Activated T-helper 2 cell treated with anti-CD3 and anti-CD28 coated beads, Interferon-gamma antibody, Interleukin-2, Interleukin-4, amounts not matched to agents 10 μg/mL and 5 μg/mL and 100 μg/mL, durations not matched to agents 14 hours and 24 hours and 36 hours (primary cell): ENCODE results near the gene COPRS. TPM values are rescaled to one million over a fixed set of nuclear protein-coding genes. Genes with fewer than 3 reads are reported as not detected.

Source experiments
- DNase-seq: peaks from one replicate; pipeline ENCODE4 v3.0.0; 2021; ENCODE audit warnings: low spot score
- H3K27ac Mint-ChIP-seq: one replicate; pipeline ENCODE4 v1.8.0; 2021; ENCODE audit warnings: mixed read lengths
- H3K27me3 Mint-ChIP-seq: one replicate; pipeline ENCODE4 v1.8.0; 2021; ENCODE audit warnings: low read depth, mixed read lengths
- H3K36me3 Mint-ChIP-seq: one replicate; pipeline ENCODE4 v1.8.0; 2021; ENCODE audit warnings: low read depth, mixed read lengths
- H3K4me1 Mint-ChIP-seq: one replicate; pipeline ENCODE4 v1.8.0; 2021; ENCODE audit warnings: low read depth, mixed read lengths
- H3K4me3 Mint-ChIP-seq: one replicate; pipeline ENCODE4 v1.8.0; 2021; ENCODE audit warnings: low read depth, mild to moderate bottlenecking, moderate library complexity, mixed read lengths
- H3K9me3 Mint-ChIP-seq: one replicate; pipeline ENCODE4 v1.8.0; 2021; ENCODE audit warnings: mixed read lengths
- intact Hi-C: fragments of 100-400 bp; cut with micrococcal nuclease; formaldehyde crosslinking; loops from one replicate; pipeline ENCODE4 v1.15.1; 2023
- total RNA-seq: library from RNA; stranded (reverse); gene quantifications from 2 replicates; pipeline ENCODE4 v1.2.3, GENCODE V29; 2022

The COPRS gene
- total RNA-seq = 59.7 and 64.2 TPM in 2 replicates

GRCh38 chr17:31858642-31859486 lies at the start of gene COPRS:
COPRS (minus strand) TSS chr17:31859244; CDS start chr17:31859199, 45 bp downstream.
- no peaks in the 10 kb centered on the region for H3K9me3 Mint-ChIP-seq
- H3K27ac Mint-ChIP-seq = peak within 1 kb of the TSS; percentile 54
- peaks cover 20% of the 10 kb centered on the region for H3K4me1 Mint-ChIP-seq
- peak; percentile 70 for DNase-seq
- H3K4me3 Mint-ChIP-seq = peak within 1 kb of the TSS; percentile 81
- H3K36me3 Mint-ChIP-seq = peaks cover 23% of the 10 kb centered on the region
- intact Hi-C loops = loop anchor here (2.0 to 5.0 kb wide), 2 partner anchors 42 to 307 kb away; partner anchors contain the start of gene UTP6
- H3K27me3 Mint-ChIP-seq = no peaks in the 10 kb centered on the region

- intact Hi-C loops = no loop called here
- H3K4me3 Mint-ChIP-seq = no peak overlapping the region
- no peaks in the 10 kb centered on the region for H3K9me3 Mint-ChIP-seq
- no peaks in the 10 kb centered on the region for H3K36me3 Mint-ChIP-seq
- H3K27me3 Mint-ChIP-seq = peaks cover 14% of the 10 kb centered on the region
- H3K4me1 Mint-ChIP-seq = peaks cover 4% of the 10 kb centered on the region
- no peak overlapping the region for H3K27ac Mint-ChIP-seq
- DNase-seq = no peak
Measured at GRCh38 chr17:31908386-31908785, 49.3 kb upstream of the COPRS start.

GRCh38 chr17:31907342-31907962 lies 48.4 kb upstream of the COPRS start:
- no peaks in the 10 kb centered on the region for H3K9me3 Mint-ChIP-seq
- intact Hi-C loops = no loop called here

GRCh38 chr17:31903401-31903800 lies 44.4 kb upstream of the COPRS start:
- Mint-ChIP-seq H3K27ac (no peak overlapping the region), H3K27me3 (no peaks in the 10 kb centered on the region), H3K4me1 (peaks cover 12% of the 10 kb centered on the region), H3K36me3 (peaks cover 3% of the 10 kb centered on the region), H3K4me3 (no peak overlapping the region), H3K9me3 (no peaks in the 10 kb centered on the region)
- intact Hi-C loops = loop anchor here (5.0 kb wide), 1 partner anchor 239 kb away; the partner anchor contains the start of gene RHOT1
- DNase-seq = no peak

More at GRCh38 chr17:31907342-31907962, 48.4 kb upstream of the COPRS start:
- H3K27ac Mint-ChIP-seq = no peak overlapping the region
- H3K4me1 Mint-ChIP-seq = peaks cover 9% of the 10 kb centered on the region
- H3K4me3 Mint-ChIP-seq = no peak overlapping the region
- H3K27me3 Mint-ChIP-seq = peaks cover 14% of the 10 kb centered on the region
- DNase-seq = no peak
- no peaks in the 10 kb centered on the region for H3K36me3 Mint-ChIP-seq

- peaks cover 10% of the 10 kb centered on the region for H3K36me3 Mint-ChIP-seq
- no peak for DNase-seq
- H3K27me3 Mint-ChIP-seq = no peaks in the 10 kb centered on the region
- peaks cover 12% of the 10 kb centered on the region for H3K4me1 Mint-ChIP-seq
- intact Hi-C loops = loop anchor here (5.0 kb wide), 1 partner anchor 240 kb away; the partner anchor contains the start of gene RHOT1
- no peak overlapping the region for H3K4me3 Mint-ChIP-seq
- peak overlapping the region; percentile 43 for H3K27ac Mint-ChIP-seq
- H3K9me3 Mint-ChIP-seq = no peaks in the 10 kb centered on the region
Measured at GRCh38 chr17:31902693-31903092, 43.6 kb upstream of the COPRS start.

GRCh38 chr17:31900877-31901276 lies 41.8 kb upstream of the COPRS start:
- H3K4me3 Mint-ChIP-seq = no peak overlapping the region
- peaks cover 25% of the 10 kb centered on the region for H3K36me3 Mint-ChIP-seq
- H3K9me3 Mint-ChIP-seq = no peaks in the 10 kb centered on the region
- H3K27me3 Mint-ChIP-seq = no peaks in the 10 kb centered on the region
- H3K4me1 Mint-ChIP-seq = peaks cover 10% of the 10 kb centered on the region
- no peak for DNase-seq
- no peak overlapping the region for H3K27ac Mint-ChIP-seq
- intact Hi-C loops = loop anchor here (2.0 to 5.0 kb wide), 3 partner anchors 36 to 241 kb away; partner anchors contain the start of genes COPRS, RHOT1 and SUZ12

GRCh38 chr17:31888124-31888523 lies 29.1 kb upstream of the COPRS start:
- H3K27ac Mint-ChIP-seq = no peak overlapping the region
- H3K27me3 Mint-ChIP-seq = no peaks in the 10 kb centered on the region
- peaks cover 69% of the 10 kb centered on the region for H3K36me3 Mint-ChIP-seq
- H3K4me3 Mint-ChIP-seq = no peak overlapping the region
- intact Hi-C loops = no loop called here
- no peak for DNase-seq
- H3K9me3 Mint-ChIP-seq = no peaks in the 10 kb centered on the region
- H3K4me1 Mint-ChIP-seq = no peaks in the 10 kb centered on the region

- H3K27me3 Mint-ChIP-seq = no peaks in the 10 kb centered on the region
- no peak overlapping the region for H3K27ac Mint-ChIP-seq
- intact Hi-C loops = no loop called here
Measured at GRCh38 chr17:31882571-31882970, 23.5 kb upstream of the COPRS start.

GRCh38 chr17:31880311-31880710 lies 21.3 kb upstream of the COPRS start:
- intact Hi-C loops = no loop called here
- DNase-seq = no peak
- Mint-ChIP-seq H3K27me3 (no peaks in the 10 kb centered on the region), H3K4me3 (no peak overlapping the region), H3K9me3 (no peaks in the 10 kb centered on the region), H3K4me1 (peaks cover 9% of the 10 kb centered on the region), H3K36me3 (peaks cover 65% of the 10 kb centered on the region), H3K27ac (no peak overlapping the region)

More at GRCh38 chr17:31882571-31882970, 23.5 kb upstream of the COPRS start:
- Mint-ChIP-seq H3K9me3 (no peaks in the 10 kb centered on the region), H3K36me3 (peaks cover 68% of the 10 kb centered on the region), H3K4me1 (peaks cover 9% of the 10 kb centered on the region), H3K4me3 (no peak overlapping the region)
- DNase-seq = no peak

GRCh38 chr17:31878703-31879073 lies 19.6 kb upstream of the COPRS start:
- no peak overlapping the region for H3K4me3 Mint-ChIP-seq
- DNase-seq = no peak
- peaks cover 9% of the 10 kb centered on the region for H3K4me1 Mint-ChIP-seq
- H3K27ac Mint-ChIP-seq = peak overlapping the region; percentile 90
- no peaks in the 10 kb centered on the region for H3K27me3 Mint-ChIP-seq
- intact Hi-C loops = no loop called here
- H3K9me3 Mint-ChIP-seq = no peaks in the 10 kb centered on the region
- peaks cover 60% of the 10 kb centered on the region for H3K36me3 Mint-ChIP-seq

GRCh38 chr17:31877911-31878702 lies 19.1 kb upstream of the COPRS start:
- Mint-ChIP-seq H3K9me3 (no peaks in the 10 kb centered on the region), H3K36me3 (peaks cover 62% of the 10 kb centered on the region), H3K4me3 (no peak overlapping the region), H3K27ac (peak overlapping the region; percentile 90), H3K4me1 (peaks cover 9% of the 10 kb centered on the region), H3K27me3 (no peaks in the 10 kb centered on the region)
- intact Hi-C loops = no loop called here
- no peak for DNase-seq

GRCh38 chr17:31877341-31877740 lies 18.3 kb upstream of the COPRS start:
- Mint-ChIP-seq H3K4me1 (peaks cover 9% of the 10 kb centered on the region), H3K4me3 (no peak overlapping the region), H3K27ac (no peak overlapping the region), H3K27me3 (no peaks in the 10 kb centered on the region), H3K9me3 (no peaks in the 10 kb centered on the region), H3K36me3 (peaks cover 64% of the 10 kb centered on the region)
- intact Hi-C loops = no loop called here
- no peak for DNase-seq
